ENCODE measurements around the gene DRD5.

DNA sequence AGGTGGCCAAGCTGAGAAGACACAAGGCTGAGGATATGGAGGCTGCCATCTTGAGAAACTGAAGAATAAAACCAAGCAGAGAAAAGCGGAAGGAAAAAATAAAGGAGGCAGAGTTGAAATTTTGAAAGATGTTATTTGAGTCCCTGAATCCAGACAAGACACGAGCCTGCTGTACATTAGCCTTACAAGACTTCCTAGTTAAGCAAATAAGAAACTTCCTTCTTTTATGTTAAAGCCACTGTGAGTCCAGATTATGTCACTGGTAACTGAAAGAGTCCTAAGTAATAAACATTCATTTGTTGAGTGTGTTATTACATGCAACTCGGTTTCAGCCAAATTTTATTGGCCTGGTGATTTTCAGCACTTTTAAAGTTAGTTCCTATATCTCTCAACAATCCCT, 30.4 kb downstream of the DRD5 start:
- TF ChIP-seq, protein P1, sequence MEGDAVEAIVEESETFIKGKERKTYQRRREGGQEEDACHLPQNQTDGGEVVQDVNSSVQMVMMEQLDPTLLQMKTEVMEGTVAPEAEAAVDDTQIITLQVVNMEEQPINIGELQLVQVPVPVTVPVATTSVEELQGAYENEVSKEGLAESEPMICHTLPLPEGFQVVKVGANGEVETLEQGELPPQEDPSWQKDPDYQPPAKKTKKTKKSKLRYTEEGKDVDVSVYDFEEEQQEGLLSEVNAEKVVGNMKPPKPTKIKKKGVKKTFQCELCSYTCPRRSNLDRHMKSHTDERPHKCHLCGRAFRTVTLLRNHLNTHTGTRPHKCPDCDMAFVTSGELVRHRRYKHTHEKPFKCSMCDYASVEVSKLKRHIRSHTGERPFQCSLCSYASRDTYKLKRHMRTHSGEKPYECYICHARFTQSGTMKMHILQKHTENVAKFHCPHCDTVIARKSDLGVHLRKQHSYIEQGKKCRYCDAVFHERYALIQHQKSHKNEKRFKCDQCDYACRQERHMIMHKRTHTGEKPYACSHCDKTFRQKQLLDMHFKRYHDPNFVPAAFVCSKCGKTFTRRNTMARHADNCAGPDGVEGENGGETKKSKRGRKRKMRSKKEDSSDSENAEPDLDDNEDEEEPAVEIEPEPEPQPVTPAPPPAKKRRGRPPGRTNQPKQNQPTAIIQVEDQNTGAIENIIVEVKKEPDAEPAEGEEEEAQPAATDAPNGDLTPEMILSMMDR (IDR thresholded peaks at IDR 0.05) = no peak
- no peak for TF ChIP-seq POLR2A (IDR thresholded peaks at IDR 0.05)
